GM12872 (cell line): Measurements from ENCODE around the gene SHROOM3.

Source experiments
- CTCF ChIP-seq: IDR thresholded peaks from 3 replicates; pipeline ENCODE4 v1.5.1; 2011; ENCODE audit warnings: low read depth, mild to moderate bottlenecking, low read length, moderate library complexity; ENCODE audit not compliant: insufficient read depth

SHROOM3 gene

GRCh38 chr4:76624931-76625715, 190.1 kb downstream of the SHROOM3 start:
- TF ChIP-seq CTCF = no peak

- peak; percentile 45; the same call in 2 of the 3 replicates for TF ChIP-seq CTCF
Observed at GRCh38 chr4:76626686-76627465, 191.8 kb downstream of the SHROOM3 start.

GRCh38 chr4:76628251-76628650, 193.2 kb downstream of the SHROOM3 start:
- TF ChIP-seq CTCF = no peak

- TF ChIP-seq CTCF = no peak
Observed at GRCh38 chr4:76630741-76631140, 195.7 kb downstream of the SHROOM3 start.

- TF ChIP-seq CTCF = no peak
Observed at GRCh38 chr4:76634220-76634619, 199.2 kb downstream of the SHROOM3 start.

GRCh38 chr4:76637712-76638361, 202.8 kb downstream of the SHROOM3 start:
- TF ChIP-seq CTCF = no peak

- TF ChIP-seq CTCF = no peak
Observed at GRCh38 chr4:76639288-76639687, 204.3 kb downstream of the SHROOM3 start.
